Fibroblast of upper back skin (primary cell): ENCODE results near the gene NAT8.
A peak's percentile ranks its signal among the peaks of the same experiment; 100 is the strongest.
"Not testable (repeated sequence)": the region's sequence is repeated elsewhere in the genome, so short reads cannot be mapped to it uniquely, and the experiment has no call there.

Experiments used
- DNase-seq: peaks from one replicate; pipeline ENCODE4 v3.0.0-alpha.2; 2013

NAT8 gene

GRCh38 chr2:73642338-73643018, at the start of gene NAT8:
Gene NAT8, minus strand, starts transcription at chr2:73642422. Its CDS starts 794 bp downstream, at chr2:73641628.
- no peak for DNase-seq

- peak; percentile 14 for DNase-seq
Observed at GRCh38 chr2:73690372-73691088, 48.3 kb upstream of the NAT8 start.

- DNase-seq = not testable (repeated sequence)
Observed at GRCh38 chr2:73688494-73688893, 46.3 kb upstream of the NAT8 start.

GRCh38 chr2:73685764-73686438, 43.7 kb upstream of the NAT8 start:
- no peak for DNase-seq

DNA sequence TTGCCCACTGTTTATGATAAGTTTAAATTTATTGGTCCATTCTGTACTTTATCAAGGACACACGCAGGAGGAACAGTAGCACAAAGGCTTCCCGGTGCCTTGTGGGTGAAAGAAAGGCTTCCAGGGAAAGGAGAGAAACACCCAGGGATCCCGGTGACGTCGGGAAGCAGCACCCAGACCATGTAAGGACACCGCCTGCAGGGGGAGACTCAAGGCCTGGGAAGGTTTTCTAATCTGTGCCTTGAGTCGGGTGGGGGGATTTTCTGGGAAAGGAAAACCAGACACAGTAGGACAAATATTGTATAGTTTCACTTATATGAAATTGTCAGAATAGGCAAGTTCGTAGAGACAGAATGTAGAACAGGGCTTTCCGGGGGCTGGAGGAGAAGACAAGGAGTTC, 42.7 kb upstream of the NAT8 start:
- not testable (repeated sequence) for DNase-seq

DNA sequence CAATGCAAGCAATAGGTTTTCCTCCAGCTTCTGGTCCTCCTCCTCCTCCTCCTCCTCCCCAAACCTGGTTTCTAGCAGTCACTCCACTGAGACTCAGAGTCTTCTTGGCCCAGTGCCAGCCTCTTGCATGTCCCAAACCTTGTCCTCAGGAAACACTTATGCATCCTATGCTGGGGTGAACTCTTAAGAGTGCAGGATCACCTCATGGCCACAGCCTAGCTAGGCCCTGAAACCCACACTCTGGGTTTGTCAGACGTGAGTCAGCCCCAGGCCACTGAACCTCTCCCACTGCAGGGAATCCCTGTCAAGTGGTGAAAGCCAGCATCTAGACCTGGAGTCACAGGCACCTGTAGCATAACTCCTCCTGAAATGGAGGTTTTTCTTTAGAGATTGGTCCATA, 42.1 kb upstream of the NAT8 start:
- DNase-seq = not testable (repeated sequence)

DNA sequence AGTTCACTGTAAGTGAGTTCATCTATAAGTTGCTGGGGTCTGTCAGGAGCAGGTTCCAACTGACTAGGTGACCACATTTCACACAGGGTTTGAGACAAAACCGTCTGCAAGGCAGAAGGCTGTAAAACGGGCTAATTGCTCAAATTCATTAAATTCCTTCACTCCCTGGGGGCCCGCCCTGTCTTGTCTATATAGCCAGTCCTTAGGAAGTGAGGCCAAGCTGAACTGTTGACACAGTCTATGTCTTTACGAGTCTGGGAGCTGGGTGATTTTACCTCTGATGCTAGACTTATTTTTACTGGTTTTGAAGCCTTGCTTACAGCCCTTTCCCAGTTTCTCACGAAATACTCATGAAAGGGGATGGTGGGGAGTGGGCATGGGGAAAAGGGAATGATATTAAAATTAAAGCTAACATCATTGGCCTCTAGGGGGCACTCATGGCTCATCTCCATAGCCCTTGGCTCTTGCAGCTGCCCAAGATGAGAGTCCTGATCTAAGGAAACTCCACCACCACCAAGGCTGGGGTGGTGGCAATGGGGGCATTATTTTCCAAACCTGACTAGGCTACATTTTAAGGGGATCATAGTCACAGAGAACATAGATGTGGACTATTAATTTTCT, 37.8 kb upstream of the NAT8 start:
- DNase-seq = peak; percentile 17

GRCh38 chr2:73679237-73679636, 37.0 kb upstream of the NAT8 start:
- not testable (repeated sequence) for DNase-seq

GRCh38 chr2:73678008-73678407, 35.8 kb upstream of the NAT8 start:
- DNase-seq = not testable (repeated sequence)

GRCh38 chr2:73676211-73676610, 34.0 kb upstream of the NAT8 start:
- not testable (repeated sequence) for DNase-seq

- not testable (repeated sequence) for DNase-seq
Observed at GRCh38 chr2:73674696-73675157, 32.5 kb upstream of the NAT8 start.

- DNase-seq = not testable (repeated sequence)
Observed at GRCh38 chr2:73669976-73670375, 27.8 kb upstream of the NAT8 start.

DNA sequence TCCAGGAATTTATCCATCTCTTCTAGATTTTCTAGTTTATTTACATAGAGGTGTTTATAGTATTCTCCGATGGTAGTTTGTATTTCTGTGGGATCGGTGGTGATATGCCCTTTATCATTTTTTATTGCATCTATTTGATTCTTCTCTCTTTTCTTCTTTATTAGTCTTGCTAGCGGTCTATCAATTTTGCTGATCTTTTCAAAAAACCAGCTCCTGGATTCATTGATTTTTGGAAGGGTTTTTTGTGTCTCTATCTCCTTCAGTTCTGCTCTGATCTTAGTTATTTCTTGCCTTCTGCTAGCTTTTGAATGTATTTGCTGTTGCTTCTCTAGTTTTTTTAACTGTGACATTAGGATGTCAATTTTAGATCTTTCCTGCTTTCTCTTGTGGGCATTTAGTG, 25.0 kb upstream of the NAT8 start:
- not testable (repeated sequence) for DNase-seq

GRCh38 chr2:73654175-73654574, 12.0 kb upstream of the NAT8 start:
- DNase-seq = no peak

DNA sequence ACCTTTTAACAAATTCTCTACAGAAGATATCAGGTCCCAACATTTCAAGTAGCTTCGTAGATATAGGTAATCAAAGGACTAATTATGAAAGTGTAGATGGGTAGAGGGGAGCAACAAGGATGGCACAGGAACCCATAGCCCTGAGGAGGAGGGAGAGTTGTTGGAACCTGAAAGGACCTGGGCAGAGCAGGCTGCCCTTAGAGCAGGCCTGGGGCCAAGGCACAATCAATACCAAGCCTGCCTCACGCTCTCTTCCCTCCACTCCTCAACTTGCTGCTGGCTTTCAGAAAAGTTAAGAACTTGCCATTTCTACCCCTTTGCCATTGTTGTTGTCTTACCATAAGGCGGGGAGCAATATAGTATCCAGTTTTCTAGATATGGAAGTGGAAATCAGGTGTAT, 10.1 kb upstream of the NAT8 start:
- DNase-seq = no peak

- no peak for DNase-seq
Observed at GRCh38 chr2:73651591-73652230, 9.5 kb upstream of the NAT8 start.

GRCh38 chr2:73647690-73648089, 5.5 kb upstream of the NAT8 start:
- not testable (repeated sequence) for DNase-seq

- no peak for DNase-seq
Observed at GRCh38 chr2:73641767-73642062, 507 bp downstream of the NAT8 start.

GRCh38 chr2:73640946-73641766, 1.1 kb downstream of the NAT8 start:
- no peak for DNase-seq

DNA sequence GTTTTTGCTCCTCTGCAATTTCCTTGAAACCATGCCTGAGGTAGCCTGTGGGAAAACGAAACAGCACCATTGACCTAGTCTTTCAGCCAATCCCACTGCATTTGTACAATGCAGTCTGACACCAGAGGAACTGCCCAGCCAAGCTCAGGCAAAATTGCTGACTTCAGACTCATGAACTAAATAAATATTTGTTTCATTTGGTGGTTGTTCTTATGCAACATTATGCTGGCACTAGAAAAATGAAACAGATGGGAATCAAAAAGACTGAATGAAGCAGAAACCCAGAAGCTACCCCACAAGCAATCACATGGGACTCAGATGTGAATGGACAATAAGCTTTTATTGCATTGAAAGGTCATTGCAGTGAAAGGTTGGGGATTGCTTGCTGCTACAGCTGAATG, 1.7 kb downstream of the NAT8 start:
- no peak for DNase-seq

DNA sequence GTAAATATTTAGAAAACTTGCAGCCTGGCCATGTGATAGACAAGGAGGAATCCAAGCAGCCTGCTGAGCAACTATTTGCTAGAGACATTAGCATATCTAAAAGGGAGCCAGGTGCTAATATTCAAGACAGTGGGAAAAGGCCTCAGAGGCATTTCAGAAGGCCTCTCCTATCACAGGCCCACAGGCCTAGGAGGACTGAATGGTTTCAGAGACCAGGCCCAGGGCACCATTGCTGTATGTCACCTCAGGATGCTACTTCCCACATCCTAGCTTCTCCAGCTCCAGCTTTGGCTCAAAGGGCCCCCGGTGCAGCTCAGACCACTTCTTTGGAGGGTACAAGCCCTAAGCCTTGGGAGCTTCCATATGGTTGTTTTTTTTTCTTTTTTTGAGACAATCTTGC, 3.8 kb downstream of the NAT8 start:
- DNase-seq = no peak

GRCh38 chr2:73636977-73637376, 5.2 kb downstream of the NAT8 start:
- DNase-seq = not testable (repeated sequence)
